Ovary (tissue), 3 donors: ENCODE data around the gene NR4A3.

Experiments
- EP300 ChIP-seq: sonication (generic); formaldehyde crosslinking; IDR thresholded peaks from one replicate; pipeline ENCODE4 v1.6.1; 2017; ENCODE audit warnings: antibody characterized with exemption
- TF ChIP-seq, protein P1 (sequence below), 3 donors: fragments of 450-650 bp in 2 of 3; fragments of 200-600 bp in 1 of 3; IDR thresholded peaks; one replicate each; pipeline versions ENCODE4 v1.5.1 to v1.8.0; 2016 to 2022; ENCODE audit warnings: antibody characterized with exemption in 3 of 3, mild to moderate bottlenecking in 1 of 3
- donor health status: DM: no; HTN: no; CAD: no.

GRCh38 chr9:99828417-99829176 is 6.9 kb downstream of the NR4A3 start:
- TF ChIP-seq, protein P1, sequence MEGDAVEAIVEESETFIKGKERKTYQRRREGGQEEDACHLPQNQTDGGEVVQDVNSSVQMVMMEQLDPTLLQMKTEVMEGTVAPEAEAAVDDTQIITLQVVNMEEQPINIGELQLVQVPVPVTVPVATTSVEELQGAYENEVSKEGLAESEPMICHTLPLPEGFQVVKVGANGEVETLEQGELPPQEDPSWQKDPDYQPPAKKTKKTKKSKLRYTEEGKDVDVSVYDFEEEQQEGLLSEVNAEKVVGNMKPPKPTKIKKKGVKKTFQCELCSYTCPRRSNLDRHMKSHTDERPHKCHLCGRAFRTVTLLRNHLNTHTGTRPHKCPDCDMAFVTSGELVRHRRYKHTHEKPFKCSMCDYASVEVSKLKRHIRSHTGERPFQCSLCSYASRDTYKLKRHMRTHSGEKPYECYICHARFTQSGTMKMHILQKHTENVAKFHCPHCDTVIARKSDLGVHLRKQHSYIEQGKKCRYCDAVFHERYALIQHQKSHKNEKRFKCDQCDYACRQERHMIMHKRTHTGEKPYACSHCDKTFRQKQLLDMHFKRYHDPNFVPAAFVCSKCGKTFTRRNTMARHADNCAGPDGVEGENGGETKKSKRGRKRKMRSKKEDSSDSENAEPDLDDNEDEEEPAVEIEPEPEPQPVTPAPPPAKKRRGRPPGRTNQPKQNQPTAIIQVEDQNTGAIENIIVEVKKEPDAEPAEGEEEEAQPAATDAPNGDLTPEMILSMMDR (IDR thresholded peaks at IDR 0.05), result no peak
- TF ChIP-seq EP300, result no peak
